Hematopoietic multipotent progenitor cell treated with erythropoietin and hydrocortisone succinate and interleukin-3 and kit ligand, for 6 days (in vitro differentiated cells): ENCODE measurements around the gene MUC22.
"Not testable (repeated sequence)": the region's sequence is repeated elsewhere in the genome, so short reads cannot be mapped to it uniquely, and the experiment has no call there.

Experiments
- DNase-seq: peaks from one replicate; pipeline ENCODE4 v3.0.0-alpha.2; 2015

The MUC22 gene

DNA sequence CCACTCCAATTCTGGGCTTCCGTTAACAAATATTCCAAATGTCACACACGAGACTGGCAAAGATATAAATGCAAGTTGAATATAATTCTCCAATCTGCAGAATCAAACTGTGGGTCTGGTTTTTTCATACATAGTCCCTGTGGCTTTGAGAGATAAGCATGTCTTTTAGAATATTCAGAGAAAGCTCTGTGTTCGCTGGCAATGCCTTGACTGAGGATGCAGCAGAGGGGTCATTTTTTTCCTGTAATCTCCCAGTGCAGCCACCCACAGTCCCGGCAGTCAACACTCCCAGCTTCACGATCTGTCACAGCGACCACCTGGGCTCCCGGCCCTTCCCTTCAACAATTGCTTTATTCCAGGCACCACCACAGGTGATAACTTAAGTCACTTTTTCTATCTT is 30.5 kb downstream of the MUC22 start:
- peak; percentile 48 for DNase-seq

DNA sequence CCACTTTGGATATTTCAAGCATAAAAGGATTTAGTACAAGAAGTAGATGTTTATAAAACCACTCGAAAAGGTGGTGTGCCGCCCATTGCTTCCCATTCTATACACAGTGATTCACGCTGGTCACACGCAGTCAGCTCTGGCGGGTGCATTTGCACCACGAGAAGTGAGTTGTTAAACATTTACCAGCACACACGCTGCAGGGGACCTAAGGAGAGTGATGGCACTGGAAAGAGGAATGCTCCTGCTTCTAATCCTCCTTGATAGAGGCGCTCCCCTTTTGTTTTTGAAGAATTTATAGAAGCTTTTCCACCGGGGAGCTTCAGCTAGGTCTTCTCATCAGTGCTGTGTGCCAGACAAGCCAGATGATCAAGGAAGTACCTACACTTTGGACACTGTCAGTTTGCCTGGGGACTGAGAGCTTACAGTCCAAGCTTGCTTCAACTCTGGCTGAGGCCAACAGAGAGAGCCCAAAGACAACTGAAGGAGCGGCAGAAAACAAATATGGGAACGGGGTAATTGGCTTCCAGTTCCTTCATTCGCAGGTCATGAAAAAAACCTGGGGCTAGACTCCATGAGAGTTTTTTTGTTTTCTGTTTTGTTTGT is 31.2 kb downstream of the MUC22 start:
- DNase-seq = no peak

DNA sequence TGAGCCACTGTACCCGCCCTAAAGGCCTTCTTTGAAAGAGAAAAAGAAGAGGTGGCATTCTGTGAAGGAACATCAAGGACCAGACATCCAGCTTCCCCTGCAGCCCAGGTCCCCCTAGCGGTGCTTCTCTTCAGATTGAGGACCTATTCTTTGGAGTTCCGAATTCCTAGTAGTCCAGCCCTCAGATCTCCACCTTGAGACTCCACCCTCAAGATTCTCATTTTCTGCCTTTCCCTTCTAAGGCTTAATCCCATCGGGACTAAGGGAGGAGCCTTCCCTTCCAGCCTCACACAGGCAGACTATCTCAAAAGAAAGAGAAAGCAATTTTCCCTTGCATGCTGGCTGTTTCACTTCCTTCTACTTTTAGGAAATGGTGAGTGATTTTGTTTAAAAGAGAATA is 32.5 kb downstream of the MUC22 start:
- DNase-seq = peak; percentile 62

DNA sequence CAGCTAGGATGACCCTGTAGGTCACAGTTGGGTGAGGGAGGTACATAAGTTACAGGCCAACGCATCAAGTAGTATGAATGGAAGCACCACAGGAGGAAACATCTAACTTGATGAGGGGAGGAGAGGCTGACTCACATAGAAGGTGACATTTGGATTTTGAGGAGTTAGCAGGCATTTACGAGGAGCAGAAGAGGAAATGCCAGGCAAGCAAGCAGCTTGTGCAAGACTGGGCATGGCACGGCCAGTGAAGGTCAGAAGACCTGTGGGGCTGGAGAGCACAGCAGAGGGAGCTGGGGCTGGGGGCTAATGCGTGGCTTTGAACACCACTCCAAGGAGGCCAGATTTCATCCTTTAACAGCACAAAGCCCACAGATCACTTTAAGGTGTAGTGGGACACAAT is 37.8 kb downstream of the MUC22 start:
- DNase-seq = no peak

DNA sequence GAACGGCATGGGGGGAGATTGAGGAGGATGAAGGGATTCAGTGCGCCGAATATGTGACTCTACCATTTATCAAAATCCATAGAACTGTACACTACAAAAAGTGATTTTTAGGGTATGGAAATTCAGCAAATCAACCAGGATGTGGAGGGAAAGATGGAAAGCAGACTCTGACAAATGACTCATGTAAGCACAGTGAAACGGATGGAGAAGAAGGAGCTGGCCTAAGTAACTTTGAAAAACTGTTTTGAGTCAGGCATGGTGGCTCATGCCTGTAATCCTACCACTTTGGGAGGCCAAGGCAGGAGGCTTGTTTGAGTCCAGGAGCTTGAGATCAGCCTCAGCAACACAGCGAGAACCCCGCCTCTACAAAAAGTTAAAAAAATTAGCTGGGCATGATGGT is 39.2 kb downstream of the MUC22 start:
- no peak for DNase-seq

DNA sequence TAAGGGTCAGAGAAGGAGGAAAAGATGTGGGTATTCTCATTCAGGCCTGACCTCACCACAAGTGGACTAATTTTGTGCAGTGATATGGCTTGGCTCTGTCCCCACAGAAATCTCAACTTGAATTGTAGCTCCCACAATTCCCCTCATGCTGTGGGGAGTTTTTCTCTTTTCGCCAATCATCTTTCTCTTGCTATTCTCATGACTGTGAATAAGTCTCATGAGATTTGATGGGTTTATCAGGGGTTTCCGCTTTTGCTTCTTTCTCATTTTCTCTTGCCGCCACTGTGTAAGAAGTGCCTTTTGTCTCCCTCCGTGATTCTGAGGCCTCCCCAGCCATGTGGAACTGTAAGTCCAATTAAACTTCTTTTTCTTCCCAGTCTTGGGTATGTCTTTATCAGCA is 42.9 kb downstream of the MUC22 start:
- not testable (repeated sequence) for DNase-seq

DNA sequence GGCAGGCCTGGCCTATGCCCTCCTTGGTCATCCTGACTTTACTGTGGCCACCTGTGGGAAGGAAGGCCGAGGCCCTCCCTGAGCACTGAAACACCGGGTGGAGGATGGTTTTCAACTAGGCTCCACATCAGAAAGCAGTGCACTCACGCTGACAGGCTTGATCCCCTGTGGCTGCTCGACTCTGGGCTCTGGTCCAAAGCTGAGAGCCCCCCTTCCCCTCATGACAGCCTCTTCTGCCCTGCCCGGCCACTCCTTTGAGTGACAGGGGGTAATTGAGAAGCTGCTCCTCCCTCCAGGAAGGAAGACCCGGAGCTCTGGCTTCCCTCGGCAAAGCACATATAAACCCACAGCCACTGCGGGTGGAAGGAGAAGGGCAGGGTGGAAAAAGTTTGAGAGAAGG is 43.6 kb downstream of the MUC22 start:
- no peak for DNase-seq

DNA sequence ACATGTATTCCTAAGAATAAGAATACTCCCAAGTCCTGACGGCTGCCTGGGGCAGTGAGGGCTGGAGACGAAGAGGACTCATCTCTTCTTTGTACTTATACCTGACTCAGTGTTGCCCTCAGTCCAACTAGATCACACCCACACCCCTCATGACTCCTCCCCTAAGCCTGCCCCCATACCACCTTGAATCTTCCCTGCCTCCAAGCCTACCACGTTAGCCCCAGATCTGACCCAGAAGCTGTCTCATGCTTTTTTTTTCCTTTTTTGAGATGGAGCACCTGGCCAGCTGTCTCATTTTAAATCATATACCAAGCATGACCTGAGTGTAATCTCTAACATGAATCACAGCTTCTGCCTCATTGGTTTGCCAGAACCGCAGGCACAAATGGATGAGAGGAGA is 45.2 kb downstream of the MUC22 start:
- no peak for DNase-seq

DNA sequence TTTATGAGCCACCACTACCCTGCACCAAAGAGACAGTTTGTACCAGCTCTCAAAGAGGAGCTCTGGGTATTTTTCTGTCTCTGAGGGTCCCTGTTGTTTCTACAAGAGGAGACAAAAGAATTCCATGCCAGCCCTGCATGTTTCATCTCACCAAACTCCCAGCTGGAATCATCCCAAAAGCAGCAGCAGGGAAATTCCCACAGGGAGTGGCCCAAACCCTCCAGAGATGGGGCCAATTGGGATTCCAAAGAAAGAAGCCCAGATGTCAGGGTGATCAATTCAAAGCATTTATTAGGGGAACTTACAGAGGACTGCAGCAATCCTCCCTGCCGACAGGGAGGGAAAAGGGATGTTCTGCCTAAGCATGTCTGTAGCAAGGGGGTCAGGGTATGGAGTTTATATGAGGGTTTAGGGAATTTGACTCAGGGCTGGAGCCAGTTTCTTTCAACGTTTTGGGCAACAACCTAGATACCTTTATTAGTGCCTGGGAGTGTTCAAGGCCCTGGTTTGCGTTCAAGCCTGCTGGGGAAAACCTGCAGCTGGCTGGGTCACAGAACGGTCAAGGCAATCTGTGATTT is 47.2 kb downstream of the MUC22 start:
- DNase-seq = no peak

DNA sequence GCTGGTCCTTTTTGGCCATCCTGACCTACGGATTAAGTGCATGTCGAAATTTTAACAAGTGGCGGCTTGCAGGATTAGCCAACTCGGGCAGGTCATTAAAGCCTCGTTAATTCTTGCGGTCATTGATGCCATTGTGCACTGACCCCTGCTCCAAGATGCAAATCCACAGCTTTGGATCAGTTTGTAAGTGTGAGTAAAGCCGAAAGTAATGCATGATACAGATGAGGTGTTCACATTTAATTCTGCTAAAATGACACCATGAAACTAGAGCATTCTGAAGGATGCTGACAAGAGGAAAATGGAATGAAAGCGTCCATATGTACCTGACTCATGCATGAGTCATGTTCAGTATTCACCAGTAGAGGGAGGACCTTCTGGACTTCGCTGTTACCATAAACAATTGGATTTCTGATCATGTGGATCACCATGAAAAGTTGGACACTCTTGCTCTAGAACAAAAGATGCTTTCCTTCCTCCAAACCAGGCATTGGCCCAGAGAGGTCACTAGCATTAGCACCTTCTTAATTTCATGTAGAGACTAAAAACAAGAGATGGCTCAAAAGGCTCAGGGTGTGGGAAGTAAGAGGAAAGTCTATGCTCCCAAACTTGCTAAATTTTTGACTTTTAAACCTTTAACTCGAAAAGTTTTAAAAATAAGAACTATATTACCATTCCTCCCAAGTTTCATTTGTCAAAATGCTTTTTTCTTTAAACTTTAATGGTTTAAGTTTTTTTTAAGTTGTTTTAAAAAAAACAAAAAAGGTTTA is 48.0 kb downstream of the MUC22 start:
- DNase-seq = peak; percentile 51

DNA sequence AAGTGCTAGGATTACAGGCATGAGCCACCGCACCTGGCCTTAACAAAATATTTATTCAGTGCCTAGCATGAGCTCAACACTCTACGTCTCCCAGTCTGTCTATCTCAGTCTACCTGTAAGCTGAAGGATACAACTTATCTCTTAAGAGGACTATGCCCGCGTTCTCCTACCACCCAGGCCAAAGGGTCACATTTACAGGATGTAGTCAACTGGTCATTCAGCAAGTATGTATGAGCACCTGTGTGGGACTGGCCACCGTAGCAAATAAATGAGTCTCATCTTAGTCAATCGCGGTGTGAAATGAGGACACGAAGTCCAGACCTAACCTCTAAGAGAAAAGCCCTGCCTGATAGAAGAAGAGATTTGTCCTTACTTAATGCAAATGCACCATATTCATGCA is 49.9 kb downstream of the MUC22 start:
- DNase-seq = no peak

DNA sequence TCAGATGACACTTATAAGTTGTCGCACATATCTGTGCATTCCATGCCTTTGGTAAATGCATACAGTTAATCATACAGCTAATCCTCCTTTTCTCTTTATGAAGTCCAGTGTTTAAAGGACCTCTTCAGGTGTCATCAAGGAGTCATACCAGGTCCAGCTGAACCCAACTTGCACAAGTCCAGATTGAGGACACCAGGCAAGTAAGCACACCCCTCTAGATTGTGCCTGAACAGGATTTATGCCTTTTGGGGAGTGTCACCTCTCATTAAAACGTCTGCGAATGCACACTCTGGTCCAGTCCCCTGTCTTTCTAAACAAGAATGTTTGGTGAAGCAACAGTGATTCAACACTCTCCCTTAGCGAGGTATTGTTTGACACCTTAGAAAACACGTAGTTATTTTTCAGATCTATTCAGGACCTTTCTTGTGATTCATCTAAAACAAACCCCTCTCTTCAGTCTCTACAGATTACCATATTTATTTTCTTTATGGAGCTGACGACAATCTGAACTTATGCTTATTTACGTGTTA is 53.7 kb downstream of the MUC22 start:
- no peak for DNase-seq

DNA sequence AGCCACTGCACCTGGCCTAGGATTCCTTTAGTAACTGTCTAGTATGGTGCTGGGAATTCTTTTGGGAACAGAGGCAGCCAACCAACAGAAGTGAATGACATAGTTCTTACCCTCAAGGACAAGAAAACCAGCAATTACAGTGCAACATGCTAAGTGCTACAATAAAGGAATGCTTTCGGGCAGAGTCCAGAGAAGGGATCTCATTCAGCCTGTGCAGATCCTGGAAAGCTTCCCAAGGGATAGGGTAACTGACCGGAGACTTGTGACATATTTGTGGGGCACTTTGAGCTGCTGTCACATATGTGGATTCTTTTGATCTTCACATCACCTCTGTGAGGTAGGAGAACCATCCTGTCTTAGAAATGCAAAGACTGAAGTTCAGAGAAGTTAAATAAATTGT is 55.3 kb downstream of the MUC22 start:
- DNase-seq = no peak

DNA sequence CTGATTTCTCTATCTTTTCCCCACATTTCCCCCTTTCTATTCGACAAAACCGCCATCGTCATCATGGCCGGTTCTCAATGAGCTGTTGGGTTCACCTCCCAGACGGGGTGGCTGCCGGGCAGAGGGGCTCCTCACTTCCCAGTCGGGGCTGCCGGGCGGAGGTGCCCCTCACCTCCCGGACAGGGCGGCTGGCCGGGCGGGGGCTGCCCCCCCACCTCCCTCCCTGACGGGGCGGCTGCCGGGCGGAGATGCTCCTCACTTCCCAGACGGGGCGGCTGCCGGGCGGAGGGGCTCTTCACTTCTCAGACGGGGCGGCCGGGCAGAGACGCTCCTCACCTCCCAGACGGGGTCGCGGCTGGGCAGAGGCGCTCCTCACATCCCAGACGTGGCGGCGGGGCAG is 56.8 kb downstream of the MUC22 start:
- not testable (repeated sequence) for DNase-seq

DNA sequence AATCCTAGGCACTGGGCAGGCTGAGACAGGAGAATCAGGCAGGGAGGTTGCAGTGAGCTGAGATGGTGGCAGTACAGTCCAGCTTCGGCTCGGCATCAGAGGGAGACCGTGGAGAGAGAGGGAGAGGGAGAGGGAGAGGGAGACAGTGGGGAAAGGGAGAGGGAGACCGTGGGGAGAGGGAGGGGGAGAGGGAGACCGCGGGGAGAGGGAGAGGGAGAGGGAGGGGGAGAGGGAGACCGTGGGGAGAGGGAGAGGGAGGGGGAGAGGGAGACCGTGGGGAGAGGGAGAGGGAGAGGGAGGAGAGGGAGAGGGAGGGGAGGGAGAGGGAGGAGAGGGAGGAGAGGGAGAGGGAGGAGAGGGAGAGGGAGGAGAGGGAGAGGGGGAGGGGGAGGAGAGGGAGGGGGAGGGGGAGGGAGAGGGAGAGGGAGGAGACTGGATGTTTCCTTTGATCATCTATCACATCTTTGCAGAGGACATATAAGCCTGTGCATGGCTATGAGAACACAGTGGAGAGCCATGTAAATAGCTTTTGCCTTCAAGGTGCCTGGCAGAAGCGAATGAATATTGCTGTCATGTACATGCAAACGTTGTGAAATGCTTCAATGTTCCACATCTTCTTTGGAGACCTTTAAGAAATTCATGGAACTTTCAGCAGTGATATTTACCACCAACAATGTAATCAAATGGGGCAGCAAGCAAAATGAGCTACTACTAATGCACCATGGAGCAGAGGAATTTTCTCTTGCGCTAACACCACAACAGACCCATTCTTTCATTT is 57.8 kb downstream of the MUC22 start:
- not testable (repeated sequence) for DNase-seq

DNA sequence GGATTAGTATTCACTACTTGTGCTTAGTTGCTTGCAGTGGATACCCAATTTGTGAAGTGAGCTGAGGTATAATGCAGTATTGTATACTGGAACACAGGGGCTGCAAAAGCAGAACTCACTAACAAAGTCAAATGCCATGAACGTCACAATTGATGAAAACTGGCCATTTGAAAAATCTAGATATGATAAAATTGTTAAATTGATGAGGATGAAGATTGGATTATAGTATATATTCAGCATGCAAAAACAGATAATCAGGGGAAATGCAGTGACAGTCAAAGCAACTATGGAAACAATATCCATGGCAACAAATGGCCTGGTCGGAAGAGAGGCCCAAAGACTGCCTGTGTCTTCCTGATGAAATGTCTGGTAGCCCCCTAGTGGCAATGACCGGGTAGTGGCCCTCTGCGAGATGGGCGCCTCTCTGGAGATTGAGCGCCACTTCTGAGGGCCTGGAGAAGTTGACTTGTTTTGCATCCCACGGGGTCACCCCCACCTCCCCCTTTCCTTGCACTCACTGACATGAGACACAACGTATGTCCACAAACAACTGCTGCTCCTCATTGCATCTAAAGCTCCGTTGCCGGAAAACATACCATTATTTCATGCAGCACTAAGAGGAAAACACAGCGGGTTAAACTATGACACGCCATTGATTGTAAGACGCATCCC is 58.5 kb downstream of the MUC22 start:
- peak; percentile 81 for DNase-seq

DNA sequence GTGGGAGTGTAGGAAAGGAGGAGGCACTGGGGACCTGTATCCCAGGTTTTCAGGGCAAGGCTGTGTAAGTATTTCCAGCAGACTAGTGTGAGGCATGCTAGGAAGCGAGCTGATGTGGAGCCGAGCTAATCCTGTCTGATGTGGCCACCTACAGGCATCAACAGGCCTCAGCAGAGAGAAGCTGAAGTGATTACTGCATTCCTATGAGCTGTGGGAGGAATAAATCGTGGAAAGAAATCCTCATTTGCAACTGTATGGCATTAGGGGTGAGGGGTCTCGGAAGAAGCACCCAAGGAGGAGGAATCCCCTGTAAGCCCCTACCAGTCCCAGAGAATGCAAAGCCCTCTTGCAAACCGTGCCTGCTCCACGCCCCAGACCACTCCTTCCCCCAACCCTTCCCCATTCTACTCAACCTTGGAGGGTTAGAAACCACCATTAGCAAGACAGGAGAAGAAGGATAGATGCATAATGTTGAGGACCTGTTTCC is 60.5 kb downstream of the MUC22 start:
- DNase-seq = peak; percentile 39

DNA sequence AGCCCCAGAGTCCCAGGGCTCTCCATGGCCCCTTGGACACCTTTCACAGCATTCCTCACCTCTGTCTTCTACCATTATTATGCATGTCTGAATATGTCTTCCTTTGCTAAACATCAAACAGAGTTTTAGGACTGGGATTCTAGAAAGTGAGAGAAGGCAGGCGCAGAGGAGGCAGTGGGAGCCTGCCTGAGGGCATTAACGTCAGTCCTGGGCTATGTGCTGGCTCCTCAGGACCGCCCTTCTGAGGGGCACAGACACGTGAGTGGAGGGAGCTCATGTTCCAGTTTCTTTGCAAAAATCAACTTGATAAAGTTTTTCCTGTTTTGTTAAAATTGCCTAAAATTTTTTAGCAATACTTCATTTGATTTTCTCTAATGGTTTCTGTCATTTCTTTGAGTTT is 64.1 kb downstream of the MUC22 start:
- no peak for DNase-seq

DNA sequence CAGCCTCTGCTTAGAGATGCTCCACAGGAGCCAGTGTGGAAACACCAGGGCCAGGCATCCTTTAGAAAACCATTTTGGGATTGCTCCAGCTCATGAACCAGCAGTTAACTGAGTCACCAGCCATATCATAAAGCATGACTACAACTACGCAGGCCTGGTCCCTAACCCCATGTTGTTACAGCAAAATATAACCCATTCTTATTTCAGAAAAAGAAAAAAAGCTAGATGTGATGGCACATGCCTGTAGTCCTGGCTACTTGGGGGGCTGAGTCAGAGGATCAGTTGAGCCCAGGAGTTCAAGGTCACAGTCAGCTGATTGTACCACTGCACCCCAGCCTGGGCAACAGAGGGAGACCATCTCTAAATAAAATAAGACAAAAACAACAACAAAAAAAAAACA is 65.3 kb downstream of the MUC22 start:
- DNase-seq = no peak

DNA sequence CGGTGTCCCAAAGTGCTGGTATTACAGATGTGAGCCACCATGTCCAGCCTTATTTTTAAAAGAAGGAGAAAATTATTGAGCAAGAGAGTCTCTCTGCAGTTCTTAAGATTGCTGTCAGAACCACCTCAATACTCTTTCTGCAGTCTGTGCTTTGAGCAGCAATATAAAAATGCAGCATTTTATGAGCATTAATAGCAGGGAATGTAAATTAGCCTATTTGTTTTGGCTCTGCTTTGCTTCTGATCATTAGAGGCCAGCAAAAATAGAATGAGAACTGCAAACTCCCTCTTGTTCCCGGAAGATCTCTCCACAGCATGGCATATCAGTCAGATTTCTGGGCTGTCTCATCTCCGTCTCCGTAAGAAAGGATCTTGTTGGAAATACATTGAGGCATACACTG is 66.3 kb downstream of the MUC22 start:
- no peak for DNase-seq

DNA sequence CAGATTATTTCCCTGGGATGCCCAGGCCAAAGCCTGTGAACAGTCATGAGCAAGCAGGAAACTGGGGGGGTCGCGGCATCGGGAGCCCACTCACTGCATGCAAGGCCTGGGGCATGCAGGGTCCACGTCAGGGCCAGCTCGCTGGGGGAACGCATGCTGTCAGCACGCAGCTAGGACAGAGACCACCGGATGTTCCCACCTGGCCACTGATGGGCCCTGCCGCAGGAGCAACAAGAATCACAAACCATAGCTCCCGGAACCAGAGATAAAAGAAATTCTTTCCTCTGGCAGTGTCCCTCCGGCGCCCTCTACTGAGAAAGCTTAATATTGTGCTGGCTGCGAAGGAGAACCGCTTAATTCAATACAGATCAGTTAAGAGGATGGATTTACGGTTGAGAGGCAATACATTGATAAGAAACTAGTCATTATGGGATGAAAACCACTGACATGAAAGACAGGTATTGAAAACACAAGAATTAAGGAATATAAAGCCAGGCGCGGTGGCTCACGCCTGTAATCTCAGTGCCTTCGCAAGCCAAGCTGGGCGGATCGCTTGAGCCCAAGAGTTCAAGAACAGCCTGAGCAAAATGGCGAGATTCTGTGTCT is 69.5 kb downstream of the MUC22 start:
- DNase-seq = peak; percentile 86

DNA sequence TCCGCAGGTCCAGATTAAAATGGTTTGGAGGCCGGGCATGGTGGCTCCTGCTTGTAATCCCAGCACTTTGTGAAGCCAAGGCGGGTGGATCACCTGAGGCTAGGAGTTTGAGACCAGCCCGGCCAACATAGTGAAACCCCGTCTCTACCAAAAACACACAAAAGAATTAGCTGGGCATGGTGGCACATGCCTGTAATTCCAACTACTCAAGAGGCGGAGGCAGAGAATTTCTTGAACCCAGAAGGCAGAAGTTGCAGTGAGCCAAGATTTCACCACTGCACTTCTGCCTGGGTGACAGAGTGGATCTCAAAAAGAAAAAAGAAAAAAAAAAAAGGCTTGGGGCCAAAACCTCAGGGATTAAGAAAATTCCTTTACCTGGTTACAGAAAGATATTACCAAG is 71.6 kb downstream of the MUC22 start:
- no peak for DNase-seq
